GM18861 (cell line): Measurements from ENCODE around the gene APOH.

ENCODE experiments used
- ATAC-seq: cut with Tn5 transposase; IDR thresholded peaks from one replicate; pipeline ENCODE4 v1.9.1; 2021; ENCODE audit not compliant: unreplicated experiment

APOH gene

DNA sequence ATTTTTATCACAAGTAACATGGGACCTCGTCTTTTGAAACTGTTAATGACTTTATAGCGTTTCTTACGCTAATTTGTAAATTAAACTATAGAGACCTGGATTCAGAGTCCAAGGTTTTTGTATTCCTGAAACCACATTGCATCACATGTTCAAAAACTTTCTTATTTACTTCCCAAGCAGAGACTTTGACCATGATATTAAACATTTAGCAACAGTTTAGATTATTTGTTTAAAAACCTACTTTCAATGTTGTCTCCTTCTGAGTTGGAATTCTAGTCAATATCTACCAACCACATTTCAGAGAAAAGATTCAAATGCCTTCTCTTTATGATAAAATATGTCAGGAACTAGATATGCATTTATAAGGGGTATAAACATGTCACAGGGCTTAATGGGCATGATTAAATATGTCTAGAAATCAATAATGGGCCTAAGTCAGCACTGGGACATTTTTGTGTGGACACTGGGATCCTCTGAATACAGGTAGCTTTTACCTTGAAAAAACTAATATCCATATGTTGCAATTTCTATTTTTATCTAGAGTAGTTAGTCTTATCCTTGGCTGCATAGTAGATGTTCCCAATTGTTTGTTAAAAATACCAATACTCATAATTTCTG, 6.3 kb upstream of the APOH start:
- no peak for ATAC-seq

DNA sequence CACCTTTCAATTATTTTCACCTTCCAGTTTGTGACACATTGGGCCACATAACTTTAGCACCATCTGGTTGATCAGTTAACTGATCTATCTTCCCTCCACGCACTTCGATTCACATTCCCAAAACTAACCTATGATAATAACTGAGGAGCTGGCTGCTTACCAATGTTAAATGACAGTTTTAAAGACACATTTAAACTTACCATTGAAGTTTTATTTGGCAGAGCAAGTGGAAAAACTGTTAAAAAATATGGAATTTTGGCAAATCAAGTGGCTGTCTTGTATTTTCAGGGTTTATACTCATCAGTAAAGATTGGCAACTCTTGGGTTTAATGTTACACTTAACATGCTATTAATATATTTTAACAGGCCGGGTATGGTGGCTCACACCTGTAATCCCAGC, 5.4 kb upstream of the APOH start:
- ATAC-seq: no peak

DNA sequence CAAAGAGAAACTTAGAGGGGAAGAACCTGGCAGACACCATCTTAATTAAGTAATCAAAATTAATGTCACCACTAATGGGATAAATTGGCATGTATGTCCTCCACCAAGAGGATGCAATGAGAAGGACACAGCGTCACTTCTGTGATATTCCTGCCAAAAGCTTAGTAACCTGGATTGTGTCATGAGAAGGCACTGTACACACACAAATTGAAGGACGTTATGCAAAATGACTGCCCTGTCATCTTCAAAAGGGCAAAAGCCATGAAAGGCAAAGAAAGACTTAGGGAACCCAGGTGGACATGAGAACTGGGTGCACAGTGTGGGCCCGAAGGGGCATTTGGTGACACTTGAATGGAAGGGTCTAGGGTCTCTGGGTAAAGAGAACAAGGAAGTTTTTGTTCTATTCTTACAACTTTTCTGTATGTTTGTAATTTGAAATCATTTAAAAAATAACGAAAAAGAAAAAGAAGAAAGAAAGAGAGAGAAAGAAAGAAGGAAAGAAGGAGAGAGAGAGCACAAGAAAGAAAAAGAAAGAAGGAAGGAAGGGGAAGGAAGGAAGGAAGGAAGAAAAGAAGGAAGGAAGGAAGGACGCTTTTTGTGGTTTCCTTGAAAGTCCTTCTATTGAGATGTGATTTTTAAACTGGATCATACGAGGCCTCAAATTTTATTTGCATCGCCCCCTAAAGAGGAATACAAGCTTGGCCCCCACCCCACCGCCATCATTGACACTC, 4.0 kb upstream of the APOH start:
- no peak for ATAC-seq

DNA sequence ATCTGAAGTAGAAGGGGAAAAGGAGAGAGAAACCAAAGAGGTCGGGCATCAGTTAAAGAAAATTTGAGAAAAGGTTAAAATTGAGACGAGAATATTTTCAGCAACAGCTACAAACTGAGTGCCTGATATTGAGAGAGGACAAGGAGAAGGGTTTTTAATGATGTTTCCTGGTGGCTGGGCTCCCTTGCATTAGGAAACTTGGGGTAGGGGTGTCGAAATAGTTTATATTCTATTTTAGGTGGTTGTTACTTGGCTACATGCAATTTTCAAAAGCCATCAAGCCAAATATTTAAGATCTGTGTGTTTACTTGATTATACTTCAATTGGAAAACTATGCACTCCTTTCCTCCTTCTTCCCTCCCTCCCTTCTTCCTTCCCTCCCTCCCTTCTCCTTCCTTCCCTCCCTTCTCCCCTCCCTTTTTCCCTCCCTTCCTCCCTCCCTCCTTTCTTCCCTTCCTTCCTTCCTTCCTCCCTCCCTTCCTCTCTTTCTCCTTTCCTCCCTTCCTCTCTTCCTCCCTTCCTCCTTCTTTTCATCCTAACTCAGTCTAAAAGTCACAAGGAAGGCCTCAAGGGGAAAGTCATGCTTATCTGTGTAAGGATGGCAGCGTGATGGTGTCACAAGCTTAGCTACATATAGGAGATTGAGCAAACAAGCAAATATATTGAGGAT, 1.8 kb upstream of the APOH start:
- ATAC-seq: no peak

DNA sequence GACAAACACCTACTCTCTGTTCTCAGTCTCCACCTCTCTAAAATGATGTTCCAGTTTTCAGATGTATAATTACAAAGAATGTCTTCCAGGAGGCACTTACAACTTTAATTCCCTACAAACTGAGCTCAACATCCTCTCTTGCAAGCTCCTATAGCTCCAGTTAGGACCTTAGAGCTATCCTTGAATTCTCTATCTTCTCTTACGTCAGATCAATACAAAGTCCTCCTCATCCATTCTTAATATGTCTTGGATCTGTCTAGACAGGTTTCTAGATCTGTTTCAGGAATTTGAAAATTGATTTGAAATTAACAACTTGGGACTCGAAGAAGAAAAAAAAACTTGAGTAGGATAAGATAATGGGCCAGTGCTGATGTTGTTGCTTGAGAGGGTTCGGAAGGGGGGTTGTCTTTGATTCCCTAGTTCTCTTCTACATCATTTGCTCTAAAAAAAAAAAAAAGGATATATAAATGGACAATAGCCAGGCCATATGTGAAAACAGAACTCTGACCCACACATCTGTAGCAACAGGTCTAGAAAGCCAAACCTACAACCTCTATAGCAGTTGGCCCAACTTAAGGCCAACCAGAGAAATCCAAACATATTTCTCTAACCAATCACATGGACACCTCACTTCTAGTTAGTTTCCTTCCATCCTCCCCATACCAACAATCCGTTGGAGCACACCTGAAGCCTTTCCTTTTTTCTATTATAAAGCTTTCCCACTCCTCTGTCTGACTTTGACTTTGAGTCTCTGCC, 746 bp upstream of the APOH start:
- no peak for ATAC-seq

DNA sequence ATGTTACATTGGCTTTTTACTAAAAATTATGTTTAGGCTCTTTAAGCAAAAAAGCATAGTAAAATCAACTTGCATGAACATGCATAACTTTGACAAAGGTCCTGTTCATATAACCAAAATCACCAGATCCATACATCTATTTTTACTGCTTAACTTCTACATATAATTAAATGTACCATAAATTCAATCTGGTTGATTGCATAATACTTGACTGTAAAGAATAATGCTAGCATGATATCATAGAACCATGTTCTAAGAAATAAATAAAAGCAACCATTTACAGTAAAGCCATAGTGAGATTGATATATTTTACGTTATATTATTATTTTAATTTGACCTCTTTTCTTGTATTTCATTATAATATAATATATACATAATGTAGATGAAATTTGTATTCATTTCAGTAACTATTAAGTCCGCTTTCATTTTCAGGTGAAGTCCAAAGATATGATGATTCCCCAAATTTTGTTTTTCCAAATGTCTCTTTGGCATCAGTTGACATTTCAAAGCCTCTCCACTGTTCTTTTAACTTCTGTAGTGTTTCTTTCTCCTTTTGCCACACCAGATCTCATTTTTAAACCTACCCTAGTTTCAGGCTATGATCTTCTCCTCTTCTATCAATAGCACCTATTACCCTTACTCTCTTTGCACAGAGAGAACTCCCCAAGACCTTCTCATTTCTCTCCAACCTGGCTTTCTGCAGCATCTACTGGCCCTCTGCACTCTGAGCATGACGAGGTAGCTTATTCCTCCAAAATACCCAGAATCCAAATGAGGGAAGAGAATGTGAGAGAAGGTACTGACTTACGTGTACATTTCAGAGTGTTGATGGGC, 1.8 kb downstream of the APOH start:
- no peak for ATAC-seq

DNA sequence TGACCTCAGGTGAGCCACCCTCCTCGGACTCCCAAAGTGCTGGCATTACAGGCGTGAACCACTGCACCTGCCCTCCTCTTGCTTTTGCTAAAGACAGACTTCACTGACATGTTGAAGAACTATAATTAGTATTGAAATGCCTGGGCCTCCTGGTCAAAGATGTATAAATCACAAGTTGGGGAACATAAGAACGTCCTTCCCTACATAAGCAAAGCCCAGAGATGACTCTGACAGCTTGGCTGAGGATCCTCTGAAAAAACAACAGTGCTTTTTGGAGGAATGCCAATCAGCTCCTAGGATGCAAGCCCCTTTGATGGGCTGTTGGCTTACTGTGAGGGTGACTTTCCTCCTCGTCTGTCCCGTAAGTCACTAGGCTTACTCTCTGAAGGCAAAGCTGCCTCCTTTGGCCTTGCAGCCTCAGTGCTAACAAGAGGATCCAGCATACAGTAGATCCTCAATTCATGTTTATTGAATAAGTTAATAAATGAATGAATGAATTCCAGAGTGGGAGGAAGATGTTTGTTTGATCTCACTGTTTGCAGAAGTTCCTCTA, 6.3 kb downstream of the APOH start:
- ATAC-seq: no peak

DNA sequence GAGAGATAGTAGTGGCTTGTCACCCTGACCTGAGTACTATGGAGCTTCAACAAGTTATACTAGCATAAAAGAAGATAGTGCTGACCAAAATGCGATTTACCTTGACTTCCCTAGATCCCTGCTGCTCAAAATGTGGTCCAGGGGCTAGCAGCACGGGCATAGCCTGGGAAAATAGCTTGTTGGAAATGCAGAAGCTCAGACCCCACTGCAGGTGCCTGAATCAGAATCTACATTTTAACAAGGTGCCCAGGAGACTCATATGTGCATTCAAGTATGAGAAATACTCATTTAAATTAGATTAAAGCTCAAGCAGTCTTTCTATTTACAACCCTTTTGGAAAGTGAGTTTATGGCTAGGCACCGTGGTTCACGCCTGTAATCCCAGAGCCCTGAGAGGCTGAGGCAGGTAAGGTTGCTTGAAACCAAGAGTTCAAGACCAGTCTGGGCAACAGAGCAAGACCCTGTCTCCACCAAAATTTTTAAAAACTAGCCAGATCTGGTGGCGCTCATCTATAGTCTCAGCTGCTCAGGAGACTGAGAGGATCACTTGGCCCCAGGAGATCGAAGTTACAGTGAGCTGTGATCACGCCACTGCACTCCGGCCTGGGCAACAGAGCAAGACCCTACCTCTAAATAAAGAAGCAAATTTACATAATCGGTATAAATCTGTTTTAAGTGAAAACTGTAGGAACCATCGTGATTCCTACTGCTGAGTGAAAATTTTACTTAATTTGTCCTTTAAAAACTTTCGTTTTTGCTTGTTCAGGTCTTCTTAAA, 7.3 kb downstream of the APOH start:
- ATAC-seq: no peak

DNA sequence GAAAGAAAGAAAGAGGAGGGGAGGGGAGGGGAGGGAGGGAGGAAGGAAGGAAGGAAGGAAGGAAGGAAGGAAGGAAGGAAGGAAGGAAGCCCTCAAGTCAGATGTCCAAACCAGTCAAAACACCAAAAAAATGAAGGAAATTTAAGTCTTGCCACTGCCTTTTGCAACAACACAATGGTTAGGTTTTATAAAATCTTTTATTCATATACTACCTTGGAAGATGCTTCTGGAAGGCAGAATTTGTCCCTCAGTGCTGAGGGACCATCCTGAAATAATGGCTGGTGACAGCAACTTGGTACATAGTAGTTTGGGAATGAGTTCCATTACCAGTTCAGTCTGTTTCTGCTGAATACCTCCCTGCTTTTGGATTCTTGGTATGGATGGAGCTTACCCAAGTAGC, 7.9 kb downstream of the APOH start:
- no peak for ATAC-seq

DNA sequence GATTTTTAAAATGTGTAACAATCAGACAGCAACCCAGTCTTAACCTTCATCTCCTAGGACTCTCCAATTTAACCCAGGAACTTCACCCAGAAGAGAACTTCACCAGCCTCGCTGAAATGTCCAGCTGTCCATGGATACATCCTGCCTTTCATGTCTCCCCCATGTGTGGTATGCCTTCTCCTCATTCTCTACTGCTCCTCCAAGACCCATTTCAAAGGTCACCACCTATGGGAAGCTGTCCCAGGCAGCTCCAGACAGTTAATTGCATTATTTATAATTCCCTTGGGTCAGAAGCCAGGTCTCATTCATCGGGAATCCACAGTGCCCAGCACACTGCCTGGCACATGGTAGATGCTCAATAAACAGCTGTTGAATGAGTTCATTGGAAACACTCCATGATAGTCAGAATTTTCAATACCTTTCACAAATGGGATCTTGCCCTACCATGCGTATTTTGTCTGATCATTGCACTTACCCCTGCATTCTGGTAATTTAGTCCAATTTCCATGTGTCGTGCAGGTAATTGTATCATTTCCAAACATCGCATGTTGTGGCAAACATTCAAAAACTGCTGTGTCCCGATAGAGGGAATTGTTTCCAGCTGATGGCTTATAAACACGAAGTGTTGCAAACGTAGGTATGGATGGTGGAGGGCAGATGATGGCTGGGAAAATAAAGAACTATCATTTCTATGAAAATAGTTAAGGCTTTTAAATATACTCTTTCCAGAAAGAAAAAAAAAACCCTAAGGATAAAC, 9.0 kb downstream of the APOH start:
- ATAC-seq: no peak

DNA sequence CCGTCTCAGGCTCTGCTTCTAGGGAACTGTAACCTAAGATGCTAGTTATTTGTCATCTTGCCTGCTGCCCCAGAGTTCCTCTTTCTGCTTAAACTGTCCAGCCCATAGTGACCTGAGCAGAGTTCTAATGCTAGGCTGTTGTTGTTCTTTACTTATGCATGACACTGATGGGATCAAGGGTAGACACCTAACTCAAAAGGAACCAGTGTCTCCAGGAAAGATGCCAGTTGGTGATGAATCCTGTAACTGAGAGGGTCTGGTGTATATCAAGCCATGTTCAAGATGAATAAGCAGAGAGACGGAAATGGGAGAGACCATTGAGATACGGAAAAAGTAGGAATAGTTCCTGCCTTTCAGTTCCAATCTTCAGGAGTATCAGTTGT, 13.7 kb downstream of the APOH start:
- ATAC-seq: no peak

DNA sequence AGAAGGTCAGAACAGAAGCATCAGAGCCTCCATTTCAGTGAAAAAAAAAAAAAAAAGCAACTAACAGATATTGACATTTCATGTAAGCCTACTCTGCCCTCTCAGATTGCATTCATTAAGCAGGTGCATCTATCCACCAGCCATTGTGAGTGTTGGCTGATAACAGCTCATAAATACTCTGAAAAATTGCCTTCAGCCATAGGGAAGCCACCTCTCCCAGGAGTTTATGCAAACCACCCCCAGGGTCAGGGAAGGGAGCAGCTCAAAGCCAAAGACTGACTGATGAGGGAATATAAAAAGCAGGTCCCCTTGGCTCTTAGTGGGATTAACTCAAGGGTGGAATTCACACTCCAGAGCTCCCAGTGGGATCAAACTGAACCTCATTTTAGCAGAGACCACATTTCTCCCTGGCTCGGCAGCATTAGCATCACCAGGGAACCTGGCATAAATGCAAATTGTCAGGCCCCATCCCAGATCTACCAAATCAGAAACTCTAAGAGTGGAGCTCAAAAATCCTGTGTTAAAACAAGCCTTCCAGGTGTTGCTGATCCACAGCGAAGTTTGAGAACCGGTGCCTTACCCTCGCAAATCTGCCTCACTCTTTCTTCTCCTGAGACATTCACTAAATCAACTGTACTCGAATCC, 14.2 kb downstream of the APOH start:
- ATAC-seq: no peak

DNA sequence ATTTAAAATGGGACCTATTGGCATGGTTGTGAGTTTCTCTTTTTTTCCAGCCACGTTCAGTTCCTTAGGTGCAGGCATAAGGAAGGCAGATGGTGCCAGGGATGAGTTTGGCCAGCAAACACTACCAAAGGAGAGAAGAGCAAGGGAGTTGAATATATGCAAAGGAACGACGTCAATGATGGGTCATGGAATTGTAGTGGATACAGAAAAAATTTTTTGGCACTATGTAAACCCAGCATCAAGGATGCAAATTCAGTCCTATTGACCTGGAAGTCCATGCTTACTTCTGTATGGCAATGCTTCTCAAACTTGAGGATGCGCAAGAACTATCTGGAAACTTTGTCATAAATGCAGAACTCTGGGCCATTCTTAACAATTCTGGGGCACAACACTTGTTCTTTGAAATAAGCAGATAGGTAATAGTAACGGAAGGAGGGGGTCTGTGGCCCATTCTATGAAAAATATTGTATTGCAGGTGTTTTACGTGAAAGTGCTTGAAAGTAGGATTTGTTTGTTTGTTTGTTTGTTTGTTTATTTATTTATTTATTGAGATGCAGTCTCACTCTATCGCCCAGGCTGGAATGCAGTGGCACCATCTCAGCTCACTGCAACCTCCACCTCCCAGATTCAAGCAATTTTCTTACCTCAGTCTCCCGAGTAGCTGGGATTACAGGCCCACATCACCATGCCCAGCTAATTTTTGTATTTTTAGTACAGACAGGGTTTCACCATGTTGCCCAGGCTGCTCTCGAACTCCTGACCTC, 18.0 kb downstream of the APOH start:
- no peak for ATAC-seq

DNA sequence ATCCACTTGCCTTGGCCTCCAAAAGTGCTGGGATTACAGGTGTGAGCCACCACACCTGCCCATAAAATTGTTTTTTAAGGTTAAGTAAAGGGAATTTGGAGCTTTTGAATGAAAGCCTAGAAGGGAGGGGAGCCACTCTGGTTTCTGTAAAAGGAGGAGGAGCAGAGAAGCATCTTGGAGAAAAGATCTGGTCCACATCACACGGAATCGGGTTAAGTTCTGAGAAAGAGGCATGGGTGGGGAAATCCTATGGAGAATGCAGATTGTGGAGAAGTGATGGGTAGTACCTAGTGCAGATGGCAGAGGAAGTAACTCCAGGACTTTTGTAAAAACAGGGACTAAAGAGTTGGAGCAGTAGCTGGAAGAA, 19.0 kb downstream of the APOH start:
- ATAC-seq: no peak

DNA sequence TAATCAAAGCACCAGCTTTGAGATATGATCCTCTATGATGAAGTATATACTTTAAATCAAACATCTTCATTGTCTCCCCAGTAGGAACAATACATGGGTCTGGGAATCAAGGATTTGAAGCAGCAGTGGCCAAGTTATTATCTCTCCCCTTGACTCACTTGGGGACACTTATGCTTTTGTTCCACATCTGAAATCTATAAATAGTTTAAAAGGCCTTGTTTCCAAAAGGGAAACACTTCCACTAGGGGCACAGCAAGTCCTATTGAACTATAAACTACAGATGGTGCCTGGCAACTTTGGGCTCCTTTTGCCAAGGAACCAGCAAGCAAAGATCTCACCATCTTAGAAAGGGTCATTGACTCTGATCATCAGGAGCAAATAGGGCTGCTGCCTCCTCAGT, 21.3 kb downstream of the APOH start:
- no peak for ATAC-seq

DNA sequence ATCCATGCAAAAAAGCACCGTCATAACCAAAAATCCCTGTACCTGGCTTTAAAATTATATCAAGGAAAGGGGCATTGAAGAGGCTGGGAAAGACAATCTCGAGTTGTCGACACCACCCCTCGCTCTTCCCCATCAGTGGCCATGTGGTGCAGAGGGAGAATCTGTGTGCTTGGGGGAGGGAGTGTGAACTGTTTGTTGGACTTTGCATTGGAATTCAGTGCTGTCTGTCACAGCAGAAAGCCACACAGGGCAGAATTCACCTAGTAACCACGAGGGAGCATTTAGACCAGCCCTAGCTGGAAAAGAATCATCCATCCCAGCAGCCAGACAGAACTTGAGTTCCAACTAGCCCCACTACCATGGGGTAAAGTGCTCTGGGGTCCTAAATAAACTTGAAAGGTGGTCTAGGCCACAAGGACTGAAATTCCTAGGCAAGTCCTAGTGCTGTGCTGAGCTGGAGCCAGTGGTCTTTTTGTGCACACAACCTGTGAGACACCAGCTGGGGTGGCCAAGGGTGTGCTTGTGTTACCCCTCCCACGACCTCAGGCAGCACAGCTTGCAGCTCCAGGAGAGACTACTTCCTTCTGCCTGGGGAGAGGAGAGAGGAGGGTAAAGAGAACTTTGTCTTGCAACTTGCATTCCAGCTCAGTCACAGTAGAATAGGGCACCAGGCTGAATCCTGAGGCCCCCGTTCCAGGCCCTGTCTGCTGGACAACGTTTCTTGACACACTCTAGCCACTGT, 25.8 kb downstream of the APOH start:
- ATAC-seq: no peak

DNA sequence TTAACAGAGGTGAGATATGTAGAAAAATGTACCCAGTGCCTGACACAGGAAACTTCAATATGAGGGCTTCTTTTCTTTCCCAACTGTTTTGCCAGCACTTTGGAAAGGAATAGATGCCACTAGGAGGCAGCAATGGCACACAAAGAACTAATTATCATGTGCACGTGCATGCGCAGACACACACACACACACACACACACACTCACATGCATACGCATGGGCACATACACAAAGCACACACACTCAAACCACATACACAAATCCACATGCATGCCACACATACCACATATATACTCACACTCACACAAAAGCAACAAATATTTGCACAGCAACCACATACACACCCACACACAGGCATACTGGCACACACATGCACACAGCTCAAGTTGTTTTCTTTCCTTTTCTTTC, 28.5 kb downstream of the APOH start:
- no peak for ATAC-seq
